Bronchial epithelial cell (primary cell): ENCODE measurements around the gene ZDHHC8. TPM values are rescaled to one million over a fixed set of nuclear protein-coding genes. Genes with fewer than 3 reads are reported as not detected.

Experiments used
- DNase-seq: peaks from one replicate; pipeline ENCODE4 v3.0.0-alpha.2; 2010; ENCODE audit warnings: low read depth
- FAIRE-seq: peaks from 2 replicates; lab custom pipeline; 2011; peaks lifted over from hg19 to GRCh38; lab: Jason Lieb, UNC
- H3K27me3 ChIP-seq: 2 replicates; pipeline ENCODE4 v1.5.1; 2011; ENCODE audit warnings: low read length; ENCODE audit not compliant: control insufficient read depth, insufficient read depth
- H3K36me3 ChIP-seq: 2 replicates; pipeline ENCODE4 v1.5.1; 2011; ENCODE audit warnings: low read length; ENCODE audit not compliant: control insufficient read depth, insufficient read depth
- H3K4me3 ChIP-seq: 2 replicates; pipeline ENCODE4 v1.5.1; 2011; ENCODE audit warnings: mild to moderate bottlenecking, low read depth, low read length, control low read depth
- CTCF ChIP-seq: IDR thresholded peaks from 2 replicates; pipeline ENCODE4 v1.5.1; 2011; ENCODE audit warnings: mild to moderate bottlenecking, moderate library complexity, low read length, control low read depth, inconsistent platforms; ENCODE audit not compliant: insufficient read depth, severe bottlenecking
- total RNA-seq: library from RNA; depleted of rRNA; stranded (reverse); fragments of >200 nt; gene quantifications from 2 replicates; pipeline ENCODE4 v1.2.1, GENCODE V29; 2014

The ZDHHC8 gene
- total RNA-seq, 1 donor from 2014 or later: 6.6 TPM

DNA sequence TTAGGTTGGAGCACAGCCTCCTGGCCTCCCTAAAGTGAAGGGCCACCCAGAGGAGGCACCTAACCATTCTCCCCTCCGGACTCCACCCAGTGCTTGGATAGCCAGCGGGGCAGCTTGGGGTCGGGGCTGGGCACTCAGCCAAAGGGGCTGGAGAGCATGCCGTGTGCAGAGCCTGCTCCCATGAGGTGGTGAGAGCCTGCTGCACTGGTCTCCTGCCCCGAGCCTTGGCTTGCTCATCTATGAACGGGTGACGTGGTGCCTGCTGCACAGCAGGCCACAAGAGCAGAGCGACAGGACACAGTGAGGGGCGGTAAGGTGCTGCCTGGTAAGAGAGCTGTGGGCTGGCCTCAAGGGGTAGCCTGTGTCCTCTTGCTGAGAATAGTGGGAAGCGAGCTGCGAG is 33.3 kb downstream of the ZDHHC8 start:
- peak; percentile 93 for FAIRE-seq
- H3K27me3 ChIP-seq: no peaks in the 10 kb centered on the region
- no peaks in the 10 kb centered on the region for H3K36me3 ChIP-seq
- DNase-seq: no peak
- H3K4me3 ChIP-seq: no peak overlapping the region
- TF ChIP-seq CTCF: no peak

DNA sequence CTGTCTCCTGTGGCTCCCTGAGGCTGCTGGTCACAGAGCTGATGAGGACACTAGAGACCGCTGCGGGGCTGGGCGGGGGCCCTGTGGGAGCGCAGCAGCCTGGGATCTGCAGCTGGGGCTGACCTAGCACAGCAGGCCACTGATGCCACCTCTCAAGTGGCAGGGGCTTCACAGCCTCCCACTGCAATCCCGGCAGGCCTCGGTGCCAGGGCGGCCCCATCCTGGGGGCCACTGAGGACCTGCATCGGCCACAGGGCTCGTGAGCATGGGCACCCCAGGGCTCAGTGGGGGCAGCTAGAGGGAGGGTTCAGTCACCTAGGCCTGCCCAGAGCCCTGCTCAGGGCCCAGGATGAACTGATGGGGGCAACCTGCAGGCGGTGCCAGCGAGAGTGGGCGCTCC is 33.8 kb downstream of the ZDHHC8 start:
- Histone ChIP-seq H3K36me3 (no peaks in the 10 kb centered on the region), H3K27me3 (no peaks in the 10 kb centered on the region), H3K4me3 (no peak overlapping the region)
- DNase-seq (no peak), FAIRE-seq (no peak)
- TF ChIP-seq CTCF: no peak

GRCh38 chr22:20165913-20166312 is 34.3 kb downstream of the ZDHHC8 start:
- Histone ChIP-seq H3K36me3 (no peaks in the 10 kb centered on the region), H3K4me3 (no peak overlapping the region), H3K27me3 (no peaks in the 10 kb centered on the region)
- DNase-seq (no peak), FAIRE-seq (no peak)
- no peak for TF ChIP-seq CTCF

DNA sequence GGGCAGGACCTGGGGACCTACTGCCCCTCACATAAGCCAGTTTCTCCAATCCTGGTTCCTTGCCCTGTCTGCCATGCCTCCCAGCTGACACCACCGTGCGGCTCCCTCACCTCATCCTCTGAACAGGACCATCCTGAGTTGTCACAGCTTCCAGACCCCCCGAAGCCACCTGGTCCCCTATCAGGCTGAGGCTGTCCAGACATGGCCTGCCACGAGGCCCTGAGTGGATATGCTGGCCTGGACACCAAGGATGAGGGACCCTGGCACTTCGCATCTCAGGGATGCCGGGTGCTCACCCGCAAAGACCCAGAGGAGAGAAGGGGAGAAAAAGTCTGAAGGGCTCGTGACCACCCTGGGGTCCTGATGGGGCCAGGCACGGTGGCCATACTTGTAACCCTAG is 35.1 kb downstream of the ZDHHC8 start:
- Histone ChIP-seq H3K36me3 (no peaks in the 10 kb centered on the region), H3K4me3 (no peak overlapping the region), H3K27me3 (no peaks in the 10 kb centered on the region)
- no peak for FAIRE-seq
- no peak for TF ChIP-seq CTCF
- no peak for DNase-seq

DNA sequence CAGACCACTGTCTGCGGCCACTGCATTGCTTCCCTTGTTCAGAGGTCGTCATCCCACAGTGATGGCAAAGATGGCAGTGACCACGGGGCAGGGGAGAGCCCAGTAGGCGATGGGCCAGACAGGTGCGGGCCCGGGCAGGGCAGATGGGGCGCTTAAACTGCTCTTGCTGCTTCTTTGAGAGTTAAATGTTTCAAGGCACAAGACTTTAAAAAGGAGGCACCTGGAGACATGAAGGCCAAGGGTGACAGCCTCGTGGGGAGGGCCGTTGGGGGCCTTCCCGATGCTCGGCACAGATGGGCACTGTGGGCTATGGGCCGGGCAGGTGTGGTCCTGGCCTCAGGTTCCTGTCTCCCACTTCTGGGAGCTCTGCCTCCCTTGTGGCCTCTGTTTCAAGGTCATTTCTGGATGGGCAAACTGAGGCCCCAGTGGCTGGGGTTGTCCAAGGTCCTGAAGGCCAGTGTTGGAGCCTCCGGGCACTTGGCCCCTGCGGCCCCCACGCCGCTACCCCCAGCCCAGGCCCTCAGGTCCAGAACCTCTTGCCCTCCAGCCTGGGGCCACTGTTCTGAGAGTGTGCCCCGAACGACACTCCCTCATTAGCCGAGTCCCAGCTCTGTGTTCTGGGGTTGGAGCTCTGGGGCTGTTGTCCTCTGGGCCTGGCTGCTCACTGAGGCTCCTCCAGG is 36.2 kb downstream of the ZDHHC8 start:
- Histone ChIP-seq H3K36me3 (no peaks in the 10 kb centered on the region), H3K4me3 (no peak overlapping the region), H3K27me3 (no peaks in the 10 kb centered on the region)
- no peak for TF ChIP-seq CTCF
- FAIRE-seq: no peak
- no peak for DNase-seq
